Mucosa of stomach (tissue), 1 donor: ENCODE measurements around the gene POLA1.
"Not testable (repeated sequence)": the region's sequence is repeated elsewhere in the genome, so short reads cannot be mapped to it uniquely, and the experiment has no call there.

Experiments used
- H3K27me3 ChIP-seq: one replicate; pipeline ENCODE4 v1.7.0; 2013; ENCODE audit warnings: mild to moderate bottlenecking, low read length; ENCODE audit not compliant: control insufficient read depth, insufficient read depth
- H3K36me3 ChIP-seq: one replicate; pipeline ENCODE4 v1.7.0; 2013; ENCODE audit warnings: low read length; ENCODE audit not compliant: control insufficient read depth, insufficient read depth
- H3K4me1 ChIP-seq: one replicate; pipeline ENCODE4 v1.7.0; 2013; ENCODE audit warnings: mild to moderate bottlenecking, low read length; ENCODE audit not compliant: control insufficient read depth, insufficient read depth
- H3K4me3 ChIP-seq: one replicate; pipeline ENCODE4 v1.7.0; 2013; ENCODE audit warnings: low read length
- H3K9ac ChIP-seq: one replicate; pipeline ENCODE4 v1.7.0; 2013; ENCODE audit warnings: mild to moderate bottlenecking, low read length, moderate library complexity
- H3K9me3 ChIP-seq: one replicate; pipeline ENCODE4 v1.7.0; 2013; ENCODE audit warnings: mild to moderate bottlenecking, low read length, moderate library complexity; ENCODE audit not compliant: control insufficient read depth
- donor health status: Pancreatic carcinoma.

POLA1 gene

GRCh38 chrX:24693453-24694202, at the start of gene POLA1:
Gene POLA1 (plus strand): TSS chrX:24693918. CDS start chrX:24693962, 44 bp downstream.
- H3K27me3 ChIP-seq, result no peaks in the 10 kb centered on the region
- no peaks in the 10 kb centered on the region for H3K9me3 ChIP-seq
- no peaks in the 10 kb centered on the region for H3K4me1 ChIP-seq
- H3K9ac ChIP-seq, result peak within 1 kb of the TSS; percentile 82
- H3K4me3 ChIP-seq, result peak within 1 kb of the TSS; percentile 31
- H3K36me3 ChIP-seq, result no peaks in the 10 kb centered on the region

- Histone ChIP-seq H3K4me3 (no peak overlapping the region), H3K4me1 (no peaks in the 10 kb centered on the region), H3K9ac (no peak overlapping the region)
These were observed 47.7 kb upstream of the POLA1 start for GRCh38 chrX:24646006-24646405.

GRCh38 chrX:24646745-24647182, 47.0 kb upstream of the POLA1 start:
- Histone ChIP-seq H3K4me3 (no peak overlapping the region), H3K9ac (no peak overlapping the region), H3K27me3 (no peaks in the 10 kb centered on the region)

More at GRCh38 chrX:24646006-24646405, 47.7 kb upstream of the POLA1 start:
- no peaks in the 10 kb centered on the region for H3K9me3 ChIP-seq
- no peaks in the 10 kb centered on the region for H3K27me3 ChIP-seq
- H3K36me3 ChIP-seq, result no peaks in the 10 kb centered on the region

GRCh38 chrX:24647257-24648058, 46.3 kb upstream of the POLA1 start, which contains the start of gene PCYT1B:
Gene PCYT1B (minus strand): TSS chrX:24647347. CDS start chrX:24647105, 242 bp downstream.
- H3K36me3 ChIP-seq, result no peaks in the 10 kb centered on the region
- no peaks in the 10 kb centered on the region for H3K4me1 ChIP-seq
- no peak within 1 kb of the TSS for H3K4me3 ChIP-seq
- no peaks in the 10 kb centered on the region for H3K27me3 ChIP-seq
- H3K9me3 ChIP-seq, result no peaks in the 10 kb centered on the region
- H3K9ac ChIP-seq, result no peak within 1 kb of the TSS

More at GRCh38 chrX:24646745-24647182, 47.0 kb upstream of the POLA1 start:
- H3K9me3 ChIP-seq, result no peaks in the 10 kb centered on the region
- H3K4me1 ChIP-seq, result no peaks in the 10 kb centered on the region
- no peaks in the 10 kb centered on the region for H3K36me3 ChIP-seq

- H3K4me1 ChIP-seq, result no peaks in the 10 kb centered on the region
- no peak overlapping the region for H3K9ac ChIP-seq
- no peaks in the 10 kb centered on the region for H3K27me3 ChIP-seq
- no peak overlapping the region for H3K4me3 ChIP-seq
- no peaks in the 10 kb centered on the region for H3K36me3 ChIP-seq
- no peaks in the 10 kb centered on the region for H3K9me3 ChIP-seq
These were observed 45.2 kb upstream of the POLA1 start for GRCh38 chrX:24648495-24648894.

- Histone ChIP-seq H3K4me3 (no peak overlapping the region), H3K27me3 (no peaks in the 10 kb centered on the region), H3K36me3 (no peaks in the 10 kb centered on the region), H3K4me1 (no peaks in the 10 kb centered on the region), H3K9ac (no peak overlapping the region), H3K9me3 (no peaks in the 10 kb centered on the region)
These were observed 41.9 kb upstream of the POLA1 start for GRCh38 chrX:24651783-24652182.

GRCh38 chrX:24655679-24656078, 38.0 kb upstream of the POLA1 start:
- not testable (repeated sequence) for H3K4me3 ChIP-seq, H3K9me3 ChIP-seq, H3K27me3 ChIP-seq, H3K4me1 ChIP-seq, H3K9ac ChIP-seq, H3K36me3 ChIP-seq

- Histone ChIP-seq H3K4me1 (no peaks in the 10 kb centered on the region), H3K4me3 (no peak overlapping the region), H3K9me3 (no peaks in the 10 kb centered on the region), H3K27me3 (no peaks in the 10 kb centered on the region), H3K36me3 (no peaks in the 10 kb centered on the region), H3K9ac (no peak overlapping the region)
These were observed 35.9 kb upstream of the POLA1 start for GRCh38 chrX:24657671-24658386.

GRCh38 chrX:24658421-24658820, 35.3 kb upstream of the POLA1 start:
- no peak overlapping the region for H3K9ac ChIP-seq

GRCh38 chrX:24659106-24659505, 34.6 kb upstream of the POLA1 start:
- H3K4me1 ChIP-seq, result no peaks in the 10 kb centered on the region
- H3K27me3 ChIP-seq, result no peaks in the 10 kb centered on the region
- H3K36me3 ChIP-seq, result no peaks in the 10 kb centered on the region
- H3K4me3 ChIP-seq, result no peak overlapping the region
- no peak overlapping the region for H3K9ac ChIP-seq
- no peaks in the 10 kb centered on the region for H3K9me3 ChIP-seq

More at GRCh38 chrX:24658421-24658820, 35.3 kb upstream of the POLA1 start:
- Histone ChIP-seq H3K4me3 (no peak overlapping the region), H3K9me3 (no peaks in the 10 kb centered on the region), H3K4me1 (no peaks in the 10 kb centered on the region), H3K27me3 (no peaks in the 10 kb centered on the region), H3K36me3 (no peaks in the 10 kb centered on the region)

- Histone ChIP-seq H3K4me1 (no peaks in the 10 kb centered on the region), H3K9ac (no peak overlapping the region)
These were observed 34.1 kb upstream of the POLA1 start for GRCh38 chrX:24659646-24660045.

More at GRCh38 chrX:24659646-24660045, 34.1 kb upstream of the POLA1 start:
- no peaks in the 10 kb centered on the region for H3K27me3 ChIP-seq
- H3K36me3 ChIP-seq, result no peaks in the 10 kb centered on the region
- no peak overlapping the region for H3K4me3 ChIP-seq
- no peaks in the 10 kb centered on the region for H3K9me3 ChIP-seq
